Esophagus squamous epithelium (tissue), 5 donors: Measurements from ENCODE around the gene ANXA11. TPM values are rescaled to one million over a fixed set of nuclear protein-coding genes. Genes with fewer than 3 reads are reported as not detected.

Experiments
- DNase-seq: peaks from one replicate; lab custom pipeline; 2025; lab: John Stamatoyannopoulos, UW
- H3K27ac ChIP-seq, 4 donors: fragments of 200-600 bp; sonication (generic); one replicate each; pipeline ENCODE4 v1.5.1; 2016 to 2019; ENCODE audit warnings: mild to moderate bottlenecking in 1 of 4
- H3K27me3 ChIP-seq, 4 donors: fragments of 200-600 bp; sonication (generic); 1 replicate in 3 of 4; 2 replicates in 1 of 4; pipeline versions ENCODE4 v1.5.1 to v1.6.0; 2017 to 2021; ENCODE audit warnings: antibody characterized with exemption in 1 of 4
- H3K36me3 ChIP-seq, 3 donors: fragments of 200-600 bp; sonication (generic); one replicate each; pipeline ENCODE4 v1.5.1; 2016 to 2019
- H3K4me1 ChIP-seq, 3 donors: fragments of 200-600 bp; sonication (generic); one replicate each; pipeline ENCODE4 v1.5.1; 2017 to 2019
- H3K4me3 ChIP-seq, 4 donors: fragments of 200-600 bp; sonication (generic); 1 replicate in 3 of 4; 2 replicates in 1 of 4; pipeline ENCODE4 v1.5.1; 2016 to 2019; ENCODE audit warnings: mild to moderate bottlenecking in 2 of 4, moderate library complexity in 1 of 4
- H3K9me3 ChIP-seq, 3 donors: fragments of 200-600 bp; sonication (generic); one replicate each; pipeline ENCODE4 v1.5.1; 2016 to 2019
- POLR2A ChIP-seq, 4 donors: fragments of 450-650 bp; IDR thresholded peaks; one replicate each; pipeline ENCODE4 v1.6.1; 2017; ENCODE audit warnings: antibody characterized with exemption in 4 of 4, mild to moderate bottlenecking in 4 of 4, moderate library complexity in 3 of 4
- WGBS, 2 donors: methylation state at CpG; one replicate each; pipeline ENCODE4 v1.1.5; 2018; 5-methylcytosine and 5-hydroxymethylcytosine counted together
- intact Hi-C: fragments of 100-400 bp; cut with DNase I; formaldehyde crosslinking; loops from one replicate; pipeline ENCODE4 v1.15.0; 2022
- total RNA-seq, 4 donors: library from RNA; depleted of rRNA; stranded (reverse); fragments of >200 nt; gene quantifications; one replicate each; pipeline ENCODE4 v1.1.0, GENCODE V29; 2016
- TF ChIP-seq, protein P1 (sequence below), 6 experiments: fragments of 450-650 bp in 4 of 6; fragments of 200-600 bp in 2 of 6; sonication (generic) in 2 of 6; IDR thresholded peaks; one replicate each; pipeline ENCODE4 v1.5.1; 2016 to 2019; ENCODE audit warnings: antibody characterized with exemption in 6 of 6, mild to moderate bottlenecking in 4 of 6, moderate library complexity in 4 of 6
- donor health status: DM: yes; HTN: yes; CAD: no.

ANXA11 gene
- total RNA-seq, 4 donors from 2014 or later = 131 to 243 (median 163) TPM

DNA sequence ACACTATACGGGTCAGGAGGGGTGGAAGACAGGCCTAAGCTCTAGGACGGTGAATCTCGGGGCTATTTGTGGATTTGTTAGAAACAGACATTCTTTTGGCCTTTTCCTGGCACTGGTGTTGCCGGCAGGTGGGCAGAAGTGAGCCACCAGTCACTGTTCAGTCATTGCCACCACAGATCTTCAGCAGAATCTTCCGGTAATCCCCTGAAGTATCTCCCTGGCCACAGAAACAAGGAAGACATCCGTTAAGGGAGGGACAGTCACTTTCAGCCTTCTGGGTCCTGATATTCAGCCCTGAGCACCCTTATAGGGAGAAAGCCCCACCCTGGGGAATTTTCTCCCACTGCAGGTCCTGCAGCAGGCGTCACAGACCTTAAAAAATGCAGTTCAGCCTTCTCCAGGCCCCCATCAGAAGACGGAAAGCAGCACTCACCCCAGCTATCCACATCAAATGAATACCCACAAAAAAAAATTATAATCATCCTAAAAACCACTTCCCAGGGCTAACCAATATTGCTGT, 49.6 kb downstream of the ANXA11 start:
- intact Hi-C loops = no loop called here
- 38% methylated on average over 7 to 8 of the region's 8 CpGs for WGBS, 2 donors

GRCh38 chr10:80154978-80155695, 50.2 kb downstream of the ANXA11 start:
- no peak for DNase-seq
- Histone ChIP-seq H3K36me3 (peaks cover 15 to 100% (median 35%) of the 10 kb centered on the region in 3 donors), H3K9me3 (no peaks in the 10 kb centered on the region), H3K4me3 (no peak overlapping the region), H3K27ac (peak overlapping the region; percentile 52 to 92 (median 80)), H3K4me1 (peaks cover 15 to 58% (median 47%) of the 10 kb centered on the region in 3 donors), H3K27me3 (no peaks in the 10 kb centered on the region)
- 27 to 39% methylated on average over 8 to 9 of the region's 10 CpGs for WGBS, 2 donors
- intact Hi-C loops = loop anchor here (5.0 kb wide), 1 partner anchor 62 kb away; no protein-coding TSS in a partner anchor
- no peak for TF ChIP-seq POLR2A (IDR thresholded peaks at IDR 0.05)
- TF ChIP-seq, protein P1, sequence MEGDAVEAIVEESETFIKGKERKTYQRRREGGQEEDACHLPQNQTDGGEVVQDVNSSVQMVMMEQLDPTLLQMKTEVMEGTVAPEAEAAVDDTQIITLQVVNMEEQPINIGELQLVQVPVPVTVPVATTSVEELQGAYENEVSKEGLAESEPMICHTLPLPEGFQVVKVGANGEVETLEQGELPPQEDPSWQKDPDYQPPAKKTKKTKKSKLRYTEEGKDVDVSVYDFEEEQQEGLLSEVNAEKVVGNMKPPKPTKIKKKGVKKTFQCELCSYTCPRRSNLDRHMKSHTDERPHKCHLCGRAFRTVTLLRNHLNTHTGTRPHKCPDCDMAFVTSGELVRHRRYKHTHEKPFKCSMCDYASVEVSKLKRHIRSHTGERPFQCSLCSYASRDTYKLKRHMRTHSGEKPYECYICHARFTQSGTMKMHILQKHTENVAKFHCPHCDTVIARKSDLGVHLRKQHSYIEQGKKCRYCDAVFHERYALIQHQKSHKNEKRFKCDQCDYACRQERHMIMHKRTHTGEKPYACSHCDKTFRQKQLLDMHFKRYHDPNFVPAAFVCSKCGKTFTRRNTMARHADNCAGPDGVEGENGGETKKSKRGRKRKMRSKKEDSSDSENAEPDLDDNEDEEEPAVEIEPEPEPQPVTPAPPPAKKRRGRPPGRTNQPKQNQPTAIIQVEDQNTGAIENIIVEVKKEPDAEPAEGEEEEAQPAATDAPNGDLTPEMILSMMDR (IDR thresholded peaks at IDR 0.05) = no peak

More for the DNA sequence above, 49.6 kb downstream of the ANXA11 start:
- Histone ChIP-seq H3K4me3 (no peak overlapping the region), H3K4me1 (peaks cover 15 to 62% (median 47%) of the 10 kb centered on the region in 3 donors), H3K27me3 (no peaks in the 10 kb centered on the region), H3K36me3 (peaks cover 18 to 100% (median 38%) of the 10 kb centered on the region in 3 donors), H3K27ac (peak overlapping the region; percentile 51 to 92 (median 80)), H3K9me3 (no peaks in the 10 kb centered on the region)
- no peak for TF ChIP-seq POLR2A (IDR thresholded peaks at IDR 0.05)
- TF ChIP-seq, protein P1 (IDR thresholded peaks at IDR 0.05) = no peak
- DNase-seq = no peak

DNA sequence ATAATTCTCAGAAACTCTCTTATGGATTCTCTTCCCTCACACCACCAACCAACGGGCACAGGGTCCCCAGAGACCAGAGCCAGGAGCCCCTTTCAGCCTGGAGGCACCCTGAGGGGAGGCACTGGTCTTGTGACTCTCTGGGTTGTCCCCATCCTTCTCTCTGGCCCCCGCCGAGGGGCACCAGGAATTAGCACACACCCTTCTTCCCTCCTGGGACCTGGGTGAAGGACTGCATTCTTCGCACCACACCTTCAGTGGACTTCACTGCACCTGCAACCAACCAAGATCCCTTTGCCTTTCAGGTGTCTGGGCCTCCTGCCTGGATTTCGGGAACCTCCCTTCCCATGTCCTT, 50.7 kb downstream of the ANXA11 start:
- H3K27ac ChIP-seq = peak overlapping the region; percentile 52 to 92 (median 80)
- DNase-seq = no peak
- intact Hi-C loops = loop anchor here (5.0 kb wide), 1 partner anchor 63 kb away; no protein-coding TSS in a partner anchor
- no peaks in the 10 kb centered on the region for H3K27me3 ChIP-seq
- peaks cover 14 to 100% (median 35%) of the 10 kb centered on the region in 3 donors for H3K36me3 ChIP-seq
- H3K4me3 ChIP-seq = no peak overlapping the region
- TF ChIP-seq, protein P1 (IDR thresholded peaks at IDR 0.05) = no peak
- 68 to 80% methylated on average over 1 to 4 of the region's 5 CpGs for WGBS, 2 donors
- H3K4me1 ChIP-seq = peaks cover 15 to 53% (median 44%) of the 10 kb centered on the region in 3 donors
- H3K9me3 ChIP-seq = no peaks in the 10 kb centered on the region

GRCh38 chr10:80153460-80153859, 51.9 kb downstream of the ANXA11 start:
- no peaks in the 10 kb centered on the region for H3K27me3 ChIP-seq
- no peaks in the 10 kb centered on the region for H3K9me3 ChIP-seq
- peaks cover 14 to 100% (median 35%) of the 10 kb centered on the region in 3 donors for H3K36me3 ChIP-seq
- intact Hi-C loops = loop anchor here (5.0 kb wide), 1 partner anchor 64 kb away; no protein-coding TSS in a partner anchor
- no peak for DNase-seq
- H3K4me1 ChIP-seq = peaks cover 9 to 42% (median 33%) of the 10 kb centered on the region in 3 donors
- no peak overlapping the region for H3K27ac ChIP-seq
- TF ChIP-seq, protein P1 (IDR thresholded peaks at IDR 0.05) = no peak
- no peak for TF ChIP-seq POLR2A (IDR thresholded peaks at IDR 0.05)
- WGBS, 2 donors = 0 to 71% methylated on average over 1 to 3 of the region's 3 CpGs
- H3K4me3 ChIP-seq = no peak overlapping the region

GRCh38 chr10:80152820-80153219, 52.5 kb downstream of the ANXA11 start:
- no peak overlapping the region for H3K27ac ChIP-seq
- WGBS, 2 donors = 76 to 82% methylated on average over 6 of the region's 6 CpGs

More at GRCh38 chr10:80152820-80153219, 52.5 kb downstream of the ANXA11 start:
- Histone ChIP-seq H3K4me3 (no peak overlapping the region), H3K4me1 (peaks cover 3 to 35% (median 26%) of the 10 kb centered on the region in 3 donors), H3K9me3 (no peaks in the 10 kb centered on the region), H3K36me3 (peaks cover 12 to 100% (median 31%) of the 10 kb centered on the region in 3 donors), H3K27me3 (no peaks in the 10 kb centered on the region)
- intact Hi-C loops = loop anchor here (5.0 kb wide), 1 partner anchor 64 kb away; no protein-coding TSS in a partner anchor
- TF ChIP-seq, protein P1 (IDR thresholded peaks at IDR 0.05) = no peak
- no peak for TF ChIP-seq POLR2A (IDR thresholded peaks at IDR 0.05)
- DNase-seq = no peak
